GM21360 (cell line): ENCODE data around the gene ZCCHC14.
"Not testable (repeated sequence)": the region's sequence is repeated elsewhere in the genome, so short reads cannot be mapped to it uniquely, and the experiment has no call there.

ENCODE experiments used
- ATAC-seq: cut with Tn5 transposase; IDR thresholded peaks from one replicate; pipeline ENCODE4 v1.9.1; 2021; ENCODE audit warnings: mild to moderate bottlenecking, moderate library complexity; ENCODE audit not compliant: unreplicated experiment

The ZCCHC14 gene

DNA sequence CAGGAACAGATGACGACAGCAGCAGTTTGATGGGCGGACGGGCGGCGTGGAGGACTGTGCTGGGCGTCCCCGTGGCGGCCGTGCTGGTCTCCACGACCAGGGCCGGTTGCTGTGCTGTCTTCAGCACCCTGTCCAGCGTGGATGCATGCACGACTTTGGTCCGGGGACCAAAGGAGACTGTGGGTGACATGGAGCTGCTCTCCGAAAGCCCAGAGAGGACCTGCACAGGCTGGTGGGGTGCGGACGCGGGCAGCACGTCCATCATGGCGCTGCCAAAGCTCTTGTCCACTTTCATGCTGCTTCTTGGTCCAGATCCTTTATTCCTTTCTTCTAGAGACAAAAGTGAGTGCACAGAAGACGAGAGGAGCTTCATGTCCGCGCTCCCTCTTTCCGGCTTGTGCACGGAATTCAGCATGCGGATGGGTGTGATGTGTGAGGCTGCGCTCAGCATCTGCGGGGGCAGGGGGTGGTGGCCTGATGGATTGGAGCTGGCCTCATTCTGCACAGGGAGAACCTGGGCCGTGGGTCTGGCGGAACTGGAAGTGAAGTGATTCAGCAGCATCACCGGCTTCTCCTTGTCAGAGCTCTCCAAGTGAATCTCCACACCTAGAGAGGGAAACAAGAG lies 80.3 kb downstream of the ZCCHC14 start:
- no peak for ATAC-seq

DNA sequence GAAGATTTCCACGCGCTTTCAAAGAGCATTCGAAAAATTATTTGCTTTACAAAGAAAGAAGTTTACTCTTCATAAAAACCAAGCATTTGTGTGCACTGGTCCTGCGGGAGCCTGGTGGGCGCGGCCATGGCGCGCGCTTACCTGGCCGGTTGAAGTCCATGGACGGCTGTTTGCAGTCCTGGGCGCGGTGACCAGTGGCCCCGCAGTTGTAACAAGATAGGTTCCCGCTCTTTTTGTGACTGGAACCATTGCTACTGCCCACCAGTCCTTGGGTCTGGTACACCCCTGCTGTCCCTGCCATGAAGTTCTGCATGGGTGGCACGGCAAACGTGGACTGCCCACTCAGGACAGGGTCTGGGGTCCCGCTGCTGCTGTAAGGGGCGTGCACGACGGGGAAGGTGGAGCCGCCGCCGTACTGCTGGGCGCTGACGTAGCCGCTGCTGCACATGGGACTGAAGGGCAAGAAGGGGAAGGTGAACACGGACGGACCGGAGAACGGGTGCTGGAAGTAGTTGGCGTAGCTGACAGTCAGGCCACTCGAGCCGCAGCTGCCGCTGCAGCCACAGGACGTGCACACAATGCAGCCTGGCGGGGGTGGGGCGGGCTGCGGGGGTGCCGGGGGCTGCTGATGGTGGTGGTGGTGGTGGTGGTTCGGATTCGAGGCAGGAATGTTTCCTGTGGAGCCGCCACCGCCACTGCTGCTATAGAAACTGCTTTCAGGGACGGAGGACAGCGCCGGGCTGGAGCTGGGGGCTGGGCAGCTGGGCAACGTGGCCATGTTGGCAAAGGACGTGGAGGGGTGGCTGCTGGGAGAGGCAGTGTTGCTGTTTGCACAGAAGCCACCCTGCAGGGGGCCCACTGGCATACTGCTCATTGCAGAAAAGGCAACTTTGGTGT lies 81.2 kb downstream of the ZCCHC14 start:
- no peak for ATAC-seq

DNA sequence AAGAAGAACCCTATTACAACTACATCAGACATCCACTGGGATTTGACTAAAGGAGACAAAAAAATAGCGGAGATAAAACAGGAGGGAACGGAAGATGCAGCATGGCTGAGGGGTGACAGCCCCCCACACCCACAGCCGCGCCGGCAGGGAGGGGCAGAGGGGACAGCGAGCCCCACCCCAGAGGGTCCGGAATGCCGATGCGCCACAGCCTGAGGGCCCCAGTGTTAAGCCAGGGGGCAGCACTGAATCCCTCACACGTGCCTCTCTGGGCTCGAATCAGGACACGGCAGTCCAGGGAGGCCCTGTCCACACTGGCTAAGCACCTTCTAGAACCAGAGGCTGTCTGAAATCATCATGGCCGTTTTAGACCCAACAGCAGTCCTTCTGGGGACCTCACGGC lies 81.9 kb downstream of the ZCCHC14 start:
- ATAC-seq, result no peak

DNA sequence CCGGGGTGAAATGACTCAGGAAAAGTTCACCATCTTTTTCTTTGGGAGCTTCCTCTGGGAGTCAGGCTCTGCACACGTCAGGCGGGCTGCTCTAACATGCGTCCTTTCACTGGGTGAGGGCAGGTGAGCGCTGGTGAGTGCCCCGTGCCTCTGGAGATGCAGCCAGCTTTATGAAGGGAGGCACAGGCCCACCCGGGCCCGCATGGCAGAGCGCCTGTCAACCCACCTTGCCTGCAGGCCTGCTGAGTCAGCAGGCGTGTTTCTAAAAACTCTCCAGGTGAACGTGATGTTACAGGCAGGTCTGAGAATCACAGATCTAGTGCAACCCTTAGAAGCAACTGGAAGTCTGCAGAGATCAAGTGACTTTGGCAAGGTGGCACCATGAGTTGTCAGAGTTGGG lies 82.3 kb downstream of the ZCCHC14 start:
- ATAC-seq, result no peak

DNA sequence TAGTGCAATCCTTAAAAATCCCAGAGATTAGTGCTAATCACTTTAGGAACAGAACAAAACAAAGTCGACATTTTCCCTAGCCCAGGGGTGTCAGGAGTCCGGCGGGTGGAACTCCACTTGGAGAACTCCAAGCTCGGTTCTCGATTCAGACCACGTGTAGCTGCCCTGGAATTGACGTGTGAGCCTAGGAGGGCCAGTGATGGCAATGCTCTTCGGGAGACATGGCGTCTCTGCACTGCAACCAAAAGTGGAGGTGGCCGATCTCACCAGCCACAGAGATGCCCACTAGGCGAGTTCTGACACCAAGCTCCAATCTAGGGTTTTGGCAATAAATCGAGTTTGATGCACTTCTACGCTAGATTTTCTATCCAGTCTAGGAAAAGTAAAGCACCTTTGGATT lies 83.0 kb downstream of the ZCCHC14 start:
- no peak for ATAC-seq

DNA sequence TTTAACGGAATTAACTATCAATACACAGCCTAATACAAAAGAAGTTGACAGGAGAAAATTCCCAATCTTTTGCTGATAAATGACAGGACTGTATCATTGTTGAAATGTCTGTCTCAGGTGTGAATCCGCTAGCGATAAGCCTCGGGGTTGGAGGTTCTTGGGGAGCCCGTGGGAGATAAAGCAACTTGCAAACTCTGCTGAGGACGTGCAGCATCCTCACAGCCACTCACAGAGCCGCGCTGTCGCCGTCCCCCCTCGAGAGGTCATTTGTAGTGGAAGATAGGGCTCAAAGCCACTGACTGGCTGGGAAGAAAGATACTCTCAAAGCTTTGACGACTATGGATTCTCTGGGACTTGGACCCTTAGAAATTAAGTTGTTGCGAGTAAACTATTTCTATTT lies 83.7 kb downstream of the ZCCHC14 start:
- ATAC-seq, result no peak

DNA sequence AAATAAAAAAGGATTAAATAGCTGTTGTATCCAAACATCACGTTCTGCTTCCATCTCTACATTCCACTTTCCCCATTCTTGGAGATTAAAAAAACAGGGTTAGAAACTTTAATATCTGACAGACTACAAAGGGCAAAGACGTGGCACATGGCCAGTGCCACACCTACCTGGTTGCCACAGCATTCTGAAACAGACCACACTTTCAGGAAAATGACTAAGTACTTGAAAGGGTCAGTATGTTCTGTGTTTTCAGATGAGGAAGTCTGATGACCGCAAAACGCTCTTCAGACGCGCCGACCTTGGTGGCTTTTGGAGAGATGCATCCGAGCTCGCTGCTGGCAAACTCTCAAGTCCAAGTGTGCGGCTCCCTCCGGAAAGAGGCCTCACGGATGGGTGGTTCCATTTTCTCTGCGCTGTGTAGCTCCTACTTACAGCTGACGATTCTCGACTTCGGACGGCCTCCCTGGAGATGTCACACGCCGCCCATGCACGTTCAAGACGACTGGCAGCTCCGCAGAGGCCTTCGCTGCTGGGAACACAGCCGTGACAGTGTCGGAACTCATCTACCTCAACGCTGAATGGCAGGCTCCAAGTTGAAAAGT lies 85.2 kb downstream of the ZCCHC14 start:
- no peak for ATAC-seq

DNA sequence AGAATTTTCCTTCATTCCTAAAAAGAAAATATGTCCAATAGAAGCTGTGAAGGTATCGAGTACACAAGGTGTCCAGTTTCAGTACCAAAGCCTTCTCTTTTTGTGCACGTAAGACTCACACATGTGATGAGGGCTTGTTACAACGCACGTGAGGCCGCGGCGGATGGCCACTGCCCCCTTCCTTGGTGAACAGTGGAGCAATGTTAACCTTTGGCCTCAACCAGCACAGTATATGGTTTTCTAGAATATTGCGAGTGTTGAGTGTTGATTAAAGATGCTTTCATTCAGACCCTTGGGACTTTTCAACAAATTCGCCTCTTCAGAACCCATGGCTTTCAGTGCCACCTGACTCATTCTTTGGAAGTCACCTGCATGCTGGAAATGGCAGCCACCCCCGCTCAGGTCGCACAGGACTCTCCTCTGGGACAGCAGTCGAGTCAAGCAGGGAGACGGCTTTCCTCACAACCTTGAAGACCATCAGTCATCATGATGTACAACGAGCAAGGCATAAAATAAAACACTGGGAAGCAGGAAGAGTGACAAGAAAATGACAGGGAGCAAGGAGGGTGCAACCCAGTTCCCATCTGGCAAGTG lies 86.2 kb downstream of the ZCCHC14 start:
- no peak for ATAC-seq

DNA sequence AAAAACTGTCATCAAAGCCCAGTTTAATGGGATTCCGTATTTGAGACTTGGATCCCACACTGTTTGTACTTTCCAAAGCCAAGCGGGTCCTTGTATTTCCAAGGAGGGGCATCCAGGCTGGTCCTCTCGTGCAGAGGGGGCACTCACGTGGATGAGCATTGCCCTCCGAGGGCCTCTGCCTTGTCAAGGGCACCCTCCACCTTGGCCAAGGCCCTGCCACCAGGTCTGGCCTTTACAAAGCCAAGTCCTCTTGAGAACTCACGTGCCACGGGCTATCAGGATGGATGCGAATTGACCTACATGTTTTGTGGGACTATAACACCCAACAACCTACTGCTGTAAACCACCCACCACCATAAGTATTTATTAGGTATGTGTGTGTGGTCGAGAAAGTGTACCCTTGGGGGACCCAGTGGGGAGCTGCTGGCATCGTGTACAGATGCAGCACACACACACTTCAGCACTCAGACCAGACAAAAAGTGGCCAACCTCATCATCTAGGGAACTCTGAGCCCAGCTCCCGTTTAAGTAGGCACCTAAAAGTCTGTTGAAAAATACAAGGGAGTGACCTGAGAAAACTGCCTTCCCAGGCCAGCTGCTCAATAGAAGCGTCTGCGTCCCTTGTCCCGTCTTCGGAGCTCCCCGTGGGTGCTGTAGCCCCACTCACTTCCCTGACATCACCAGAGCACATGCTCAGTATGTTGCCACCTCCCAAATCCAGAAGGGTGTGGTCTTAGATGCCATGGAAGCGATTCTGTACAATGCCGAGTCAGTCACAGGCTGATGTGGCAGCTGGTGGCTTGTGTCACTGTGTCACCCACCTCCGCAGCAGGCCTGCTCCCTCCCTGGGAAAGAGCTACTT lies 87.8 kb downstream of the ZCCHC14 start:
- no peak for ATAC-seq

DNA sequence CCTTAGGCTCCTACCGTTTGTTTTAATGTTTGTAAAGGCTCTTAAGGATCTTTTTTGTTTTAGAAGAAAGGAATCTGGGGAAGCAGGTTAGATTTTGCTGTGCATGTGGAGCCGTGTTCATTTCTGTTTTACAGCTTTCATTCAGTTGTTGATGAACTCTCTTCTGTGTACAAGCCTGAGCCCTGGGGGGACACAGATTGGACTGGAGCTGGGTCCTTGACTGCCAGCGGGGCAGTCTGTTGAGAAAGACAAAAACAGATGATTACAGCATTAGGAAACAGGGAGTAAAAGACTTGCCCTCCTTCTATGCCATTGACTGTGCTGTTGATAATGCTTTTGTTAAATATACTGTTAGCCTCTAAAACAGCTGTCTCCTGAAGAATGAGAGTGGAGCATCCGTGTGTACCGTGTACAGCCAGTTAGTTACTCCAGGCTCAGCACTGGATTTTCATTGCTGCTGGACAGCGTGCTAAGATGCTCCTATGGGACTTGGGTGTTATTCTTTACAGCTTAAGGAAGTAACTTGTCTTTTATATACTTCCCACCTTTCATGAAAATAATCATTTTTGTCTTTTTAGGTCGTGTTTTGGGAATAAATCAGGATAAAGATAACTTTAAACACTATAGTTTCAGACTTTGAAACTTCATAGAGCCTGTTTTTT lies 97.5 kb downstream of the ZCCHC14 start:
- no peak for ATAC-seq

DNA sequence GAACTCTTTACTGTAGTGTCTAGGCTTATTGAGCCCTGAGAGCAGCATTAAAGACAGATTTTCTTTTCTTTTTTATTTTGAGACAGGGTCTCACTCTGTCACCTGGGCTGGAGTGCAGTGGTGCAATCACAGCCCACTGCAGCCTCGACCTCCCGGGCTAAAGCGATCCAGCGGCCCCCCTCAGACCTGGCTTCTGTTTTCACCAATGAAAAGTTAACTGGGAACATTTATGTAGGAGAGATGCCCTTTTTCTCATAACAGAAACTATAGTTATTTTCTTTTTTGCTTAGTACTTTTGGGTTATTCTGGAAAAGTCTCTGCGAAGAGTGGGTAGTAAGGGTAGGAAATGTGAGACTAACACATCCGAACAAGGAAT lies 99.2 kb downstream of the ZCCHC14 start:
- no peak for ATAC-seq

DNA sequence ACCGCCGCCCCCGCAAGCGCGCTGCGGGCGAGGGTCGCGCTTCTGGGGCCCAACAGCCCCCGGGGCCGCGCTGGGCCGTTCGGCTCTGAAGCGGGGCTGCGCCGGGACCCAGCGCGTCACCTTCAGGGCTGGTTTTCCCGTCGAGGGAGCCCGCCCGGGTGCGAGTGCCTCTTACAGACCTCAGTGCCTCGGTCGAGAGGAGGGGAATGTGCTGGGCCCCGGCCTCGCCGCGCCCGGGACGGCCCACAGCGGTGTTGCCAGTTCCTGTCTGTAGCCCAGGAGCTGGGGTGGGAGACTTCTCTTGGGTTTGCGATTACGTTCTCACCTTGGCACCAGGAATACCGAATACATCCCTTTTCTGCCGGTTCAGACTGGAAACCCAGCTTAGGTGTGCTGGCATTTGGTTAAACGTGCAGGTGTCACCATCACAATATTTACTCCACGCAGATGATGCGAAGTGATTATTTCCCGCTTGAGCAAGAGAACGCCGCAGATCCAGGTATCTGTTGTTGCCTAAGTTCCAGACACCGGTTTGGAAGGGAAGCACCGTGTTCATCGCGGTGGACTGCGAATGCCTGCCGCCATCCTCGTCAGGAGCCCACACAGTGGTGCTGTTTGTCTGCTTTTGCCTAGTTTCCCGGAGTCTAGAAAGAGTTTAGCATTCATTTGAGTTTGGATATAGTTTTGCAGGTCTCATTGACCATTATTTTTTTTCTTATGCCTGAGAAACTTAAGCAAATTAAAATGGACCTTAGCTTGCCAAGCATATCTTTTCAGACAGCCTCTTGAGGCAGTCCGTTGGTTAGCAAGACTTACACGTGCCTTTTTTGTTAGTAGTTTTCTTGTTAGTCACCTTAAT lies 99.8 kb downstream of the ZCCHC14 start:
- peak; percentile 8 for ATAC-seq

DNA sequence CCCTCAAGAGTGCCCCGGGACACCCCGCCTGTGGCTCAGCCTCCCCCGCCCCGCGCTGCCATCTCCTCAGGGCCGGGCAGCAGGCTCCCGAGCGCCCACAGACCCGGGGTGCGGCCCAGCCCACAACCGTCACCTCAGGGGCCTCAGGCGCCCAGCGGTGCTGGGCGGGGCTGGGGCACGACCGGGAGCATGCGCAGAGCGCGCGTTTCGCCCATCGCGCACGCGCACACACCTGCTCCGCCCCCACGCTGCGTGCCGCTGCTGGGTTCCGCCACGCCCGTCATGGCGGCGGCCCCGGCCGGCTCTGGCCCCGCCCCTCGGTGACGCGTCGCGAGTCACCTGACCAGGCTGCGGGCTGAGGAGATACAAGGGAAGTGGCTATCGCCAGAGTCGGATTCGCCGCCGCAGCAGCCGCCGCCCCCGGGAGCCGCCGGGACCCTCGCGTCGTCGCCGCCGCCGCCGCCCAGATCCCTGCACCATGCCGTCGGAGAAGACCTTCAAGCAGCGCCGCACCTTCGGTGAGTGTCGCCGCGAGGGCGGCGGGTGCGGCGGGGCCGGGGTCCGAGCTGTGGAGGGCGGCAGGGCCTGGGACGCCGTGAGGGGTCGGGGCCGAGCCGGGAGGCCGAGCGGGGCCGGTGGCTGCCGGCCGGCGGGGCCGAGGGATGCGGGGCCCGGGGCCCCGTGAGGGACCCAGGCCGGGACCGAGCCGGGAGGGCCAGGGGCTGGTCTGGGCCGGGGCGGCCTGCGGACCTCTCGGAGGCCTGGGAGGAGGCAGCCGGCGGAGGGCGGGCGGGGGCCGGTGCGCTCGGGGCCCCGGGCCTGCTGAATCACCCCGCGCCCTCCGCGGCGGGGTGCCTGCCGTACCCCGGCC lies 100.6 kb downstream of the ZCCHC14 start, which contains the start of gene MAP1LC3B:
TSS of gene MAP1LC3B (plus strand) at position 387 of the 871 bp plus-strand sequence. CDS start at position 479, 92 bp downstream.
- ATAC-seq, result peak; percentile 51

DNA sequence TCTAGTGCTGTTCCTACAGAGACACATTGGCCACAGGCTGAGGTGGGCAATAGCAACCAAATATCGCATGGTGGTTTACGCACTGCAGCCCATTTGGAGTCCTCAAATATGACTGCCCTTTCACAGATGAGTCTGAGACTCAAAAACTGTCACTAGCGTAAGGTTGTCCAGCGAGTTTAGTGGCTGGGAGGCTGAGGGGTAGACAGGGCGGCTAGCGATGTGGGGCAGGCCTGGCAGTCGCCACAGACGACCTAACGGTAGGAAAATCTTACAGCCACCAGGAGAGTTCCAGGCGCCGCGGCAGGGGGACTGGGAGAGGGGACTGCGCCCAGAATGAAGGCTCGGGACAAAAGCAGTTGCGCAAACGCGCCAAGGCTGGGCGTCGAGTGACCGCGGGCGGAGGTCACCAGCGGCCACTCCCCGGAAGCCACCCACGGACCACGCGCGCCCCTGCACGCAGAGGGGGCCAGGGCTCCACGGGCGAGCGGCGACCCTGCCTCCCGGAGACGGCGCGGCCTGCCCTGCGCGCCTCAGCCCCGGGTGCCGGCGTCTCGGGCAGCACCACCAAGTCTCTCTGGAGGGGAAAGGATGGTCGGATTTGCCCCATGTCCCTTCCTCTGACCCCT lies 101.4 kb downstream of the ZCCHC14 start:
- no peak for ATAC-seq

DNA sequence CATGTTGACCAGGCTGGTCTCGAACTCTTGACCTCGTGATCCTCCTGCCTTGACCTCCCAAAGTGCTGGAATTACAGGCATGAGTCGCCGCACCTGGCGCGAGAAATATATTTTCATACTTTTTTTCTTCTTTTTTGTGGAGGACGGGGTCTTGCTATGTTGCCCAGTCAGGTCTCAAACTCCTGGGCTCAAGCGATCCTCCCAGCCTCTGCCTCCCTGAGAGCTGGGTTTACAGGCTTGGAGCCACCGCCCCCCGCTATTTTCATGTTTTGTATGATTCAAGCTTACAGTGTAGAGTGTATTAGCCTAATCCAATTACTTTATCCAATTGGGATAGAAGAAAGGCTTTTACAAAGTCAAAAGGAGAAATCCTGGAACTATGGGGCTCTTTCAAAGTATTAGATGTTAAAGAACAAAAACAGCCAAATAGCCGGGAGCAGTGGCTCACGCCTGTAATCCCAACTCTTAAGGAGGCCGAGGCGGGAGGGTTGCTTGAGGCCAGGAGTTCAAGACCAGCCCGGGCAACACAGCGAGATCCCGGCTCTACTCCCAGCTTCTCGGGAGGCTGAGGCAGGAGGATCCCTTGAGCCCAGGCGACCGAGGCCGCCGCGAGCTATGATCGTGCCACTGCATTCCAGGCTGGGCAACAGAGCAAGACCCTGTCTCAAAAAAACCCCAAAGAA lies 102.0 kb downstream of the ZCCHC14 start:
- no peak for ATAC-seq

DNA sequence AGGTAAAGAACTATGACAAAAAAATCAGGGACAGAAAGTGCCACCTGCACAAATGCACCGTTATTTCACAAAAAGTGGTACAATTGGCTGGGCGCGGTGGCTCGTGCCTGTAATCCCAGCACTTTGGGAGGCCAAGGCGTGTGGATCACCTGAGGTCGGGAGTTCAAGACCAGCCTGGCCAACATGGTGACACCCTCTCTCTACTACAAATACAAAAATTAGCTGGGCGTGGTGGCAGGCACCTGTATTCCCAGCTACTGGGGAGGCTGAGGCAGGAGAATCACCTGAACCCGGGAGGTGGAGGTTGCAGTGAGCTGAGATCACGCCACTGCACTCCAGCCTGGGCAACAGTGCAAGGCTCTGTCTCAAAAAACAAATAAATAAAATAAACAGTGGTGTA lies 102.9 kb downstream of the ZCCHC14 start:
- ATAC-seq, result not testable (repeated sequence)

DNA sequence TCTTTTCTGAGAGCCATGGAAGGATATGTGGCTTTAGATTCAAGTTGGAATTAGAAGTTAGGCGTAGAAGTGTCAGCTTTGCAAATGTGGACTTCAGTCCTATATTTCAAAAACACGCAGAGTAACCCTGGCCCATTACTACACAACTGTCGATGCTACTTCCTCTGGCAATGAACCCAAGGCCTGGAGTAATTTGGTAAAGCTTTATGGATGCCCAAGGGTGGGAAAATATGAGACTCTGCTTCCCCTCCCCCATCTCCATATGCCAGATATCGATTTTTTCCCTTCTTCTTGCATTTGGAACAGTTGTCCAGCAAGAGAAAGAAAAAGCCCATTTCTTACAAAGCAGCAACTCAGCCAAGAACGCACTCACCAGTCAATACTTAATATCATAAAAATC lies 103.6 kb downstream of the ZCCHC14 start:
- ATAC-seq, result no peak
